GM18870 (cell line): Measurements from ENCODE around the gene MYF5.
A peak's percentile ranks its signal among the peaks of the same experiment; 100 is the strongest.

Experiments used
- ATAC-seq: cut with Tn5 transposase; IDR thresholded peaks from one replicate; pipeline ENCODE4 v1.9.1; 2021; ENCODE audit warnings: moderate library complexity; ENCODE audit not compliant: unreplicated experiment

MYF5 gene

GRCh38 chr12:80707126-80707829 is 9.4 kb upstream of the MYF5 start, which contains the start of gene MYF6:
TSS of gene MYF6 (plus strand) at chr12:80707634. CDS start at chr12:80707720, 86 bp downstream.
- no peak for ATAC-seq

- no peak for ATAC-seq
These were observed 8.9 kb upstream of the MYF5 start for GRCh38 chr12:80707830-80708258.

- ATAC-seq, result no peak
These were observed 8.3 kb upstream of the MYF5 start for GRCh38 chr12:80708259-80708974.

GRCh38 chr12:80708975-80709328 is 7.8 kb upstream of the MYF5 start:
- ATAC-seq, result no peak

- ATAC-seq, result peak; percentile 64
These were observed 6.6 kb upstream of the MYF5 start for GRCh38 chr12:80709811-80710726.

GRCh38 chr12:80710727-80711449 is 5.8 kb upstream of the MYF5 start:
- peak; percentile 29 for ATAC-seq

DNA sequence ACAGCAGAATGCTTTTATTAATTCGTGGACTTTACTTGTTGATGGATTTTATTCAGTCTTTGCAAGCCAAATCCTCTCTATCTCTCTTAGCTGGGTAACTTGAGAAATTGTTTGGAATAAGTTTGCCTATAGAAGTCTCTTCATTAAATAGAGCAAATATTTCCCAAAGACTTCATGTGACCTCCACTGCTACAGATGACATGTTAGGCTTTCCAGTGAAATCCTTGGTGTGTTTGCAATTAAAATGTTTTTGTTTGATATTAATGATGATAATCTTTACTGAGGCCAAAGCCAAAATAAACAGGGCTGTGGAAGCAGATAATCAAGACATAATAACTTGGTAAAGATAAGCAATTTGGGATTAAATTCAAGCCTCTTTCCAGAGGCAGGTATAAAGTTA is 4.8 kb upstream of the MYF5 start:
- no peak for ATAC-seq

- no peak for ATAC-seq
These were observed 3.8 kb upstream of the MYF5 start for GRCh38 chr12:80712866-80713265.

- no peak for ATAC-seq
These were observed 3.3 kb upstream of the MYF5 start for GRCh38 chr12:80713419-80713818.

- no peak for ATAC-seq
These were observed 2.7 kb upstream of the MYF5 start for GRCh38 chr12:80714055-80714454.

GRCh38 chr12:80714846-80715245 is 1.9 kb upstream of the MYF5 start:
- no peak for ATAC-seq

- ATAC-seq, result no peak
These were observed 931 bp upstream of the MYF5 start for GRCh38 chr12:80715713-80716249.

GRCh38 chr12:80717856-80718255 is 1.1 kb downstream of the MYF5 start:
- no peak for ATAC-seq

- ATAC-seq, result no peak
These were observed 3.8 kb downstream of the MYF5 start for GRCh38 chr12:80720516-80720915.

GRCh38 chr12:80721326-80721725 is 4.6 kb downstream of the MYF5 start:
- ATAC-seq, result no peak

DNA sequence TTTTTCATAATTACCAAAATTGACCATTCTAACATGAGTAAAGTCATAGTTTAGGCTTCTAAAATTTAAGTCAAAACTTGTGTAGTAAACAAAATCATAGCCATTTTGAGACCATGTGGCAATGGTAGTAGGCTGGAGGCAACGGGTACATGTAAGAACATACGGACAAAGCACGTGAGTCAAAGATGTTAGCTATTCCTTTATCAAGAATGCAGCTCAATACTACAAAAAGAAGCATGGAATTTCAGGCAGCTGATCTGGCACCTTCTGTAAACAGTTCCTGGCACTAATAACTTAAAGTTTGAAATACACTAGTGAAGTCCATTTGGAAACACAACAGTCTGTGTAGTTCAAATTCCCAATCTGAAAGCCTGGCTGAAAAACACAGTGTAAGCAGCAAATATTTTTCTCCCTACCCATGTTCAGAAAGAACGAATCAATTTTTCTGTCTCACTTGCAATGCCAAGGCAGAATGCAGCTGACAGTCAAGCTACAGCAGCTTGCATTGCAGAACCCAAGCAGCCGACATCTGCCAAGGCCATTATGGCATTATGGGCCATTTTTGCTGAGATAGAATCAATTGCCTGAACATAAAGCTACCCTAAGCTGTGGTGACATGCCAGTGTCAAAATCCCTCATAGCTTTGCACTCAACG is 29.3 kb downstream of the MYF5 start:
- no peak for ATAC-seq

DNA sequence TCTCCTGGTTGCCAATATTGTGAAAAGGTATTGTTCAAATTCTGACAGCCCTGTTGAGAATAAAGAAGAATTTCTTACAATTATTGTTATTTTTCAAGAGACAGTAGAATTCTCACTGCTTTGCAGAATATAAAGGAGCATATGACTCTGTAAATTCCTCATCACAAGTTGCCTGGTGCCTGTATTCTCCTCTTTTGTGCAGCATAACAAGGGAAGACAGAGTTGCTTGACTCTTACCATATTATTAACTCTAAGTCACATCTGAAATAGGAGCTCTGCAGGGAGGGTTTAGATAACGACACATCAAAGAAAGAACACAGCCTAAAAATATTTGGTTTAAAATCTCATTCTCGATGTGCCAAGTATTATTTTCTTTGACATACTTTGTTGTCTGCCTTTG is 31.1 kb downstream of the MYF5 start:
- no peak for ATAC-seq

DNA sequence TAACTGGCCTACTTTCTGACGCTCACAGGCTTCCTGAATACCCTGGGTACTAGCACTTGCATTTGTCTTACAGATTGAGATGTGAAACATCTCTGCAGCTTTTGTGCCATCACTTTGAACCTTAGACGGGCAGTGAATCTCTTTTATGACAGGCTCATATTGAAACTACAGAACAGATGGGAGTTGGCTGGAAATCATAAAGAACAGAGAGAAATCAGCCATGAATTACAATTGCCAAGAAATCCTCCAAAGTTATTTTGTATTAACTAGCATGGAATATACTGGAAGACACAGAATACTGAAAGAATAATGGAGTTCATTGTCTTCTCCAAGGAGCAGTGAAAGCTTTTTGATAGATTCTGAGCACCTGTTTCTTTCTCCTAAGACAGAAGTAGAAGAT is 32.7 kb downstream of the MYF5 start:
- no peak for ATAC-seq

DNA sequence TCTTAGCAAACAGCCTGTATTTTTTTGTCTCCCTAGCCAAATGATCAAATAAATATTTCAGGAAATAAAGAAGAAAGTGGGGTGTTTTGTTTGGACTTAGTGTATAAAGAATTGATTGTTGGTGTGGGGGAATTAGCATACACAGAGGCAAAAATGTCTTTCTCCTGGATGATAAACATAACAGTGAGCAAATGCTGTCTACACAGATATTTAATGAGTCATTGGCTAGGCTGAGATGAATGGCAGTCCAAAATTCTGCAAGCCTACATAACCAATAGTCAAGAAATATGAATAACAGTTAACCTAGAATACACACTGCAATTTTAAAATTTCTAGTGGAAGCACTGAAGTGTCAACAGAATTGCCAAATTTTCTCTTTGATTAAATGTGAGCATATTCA is 35.8 kb downstream of the MYF5 start:
- ATAC-seq, result no peak

- no peak for ATAC-seq
These were observed 37.6 kb downstream of the MYF5 start for GRCh38 chr12:80754274-80754673.
